Renal cortical epithelial cell (primary cell): ENCODE data around the gene LRRTM4. TPM values are rescaled to one million over a fixed set of nuclear protein-coding genes. Genes with fewer than 3 reads are reported as not detected.
A peak's percentile ranks its signal among the peaks of the same experiment; 100 is the strongest.
"Not testable (repeated sequence)": the region's sequence is repeated elsewhere in the genome, so short reads cannot be mapped to it uniquely, and the experiment has no call there.

Experiments
- DNase-seq: peaks from one replicate; pipeline ENCODE4 v3.0.0-alpha.2; 2011; ENCODE audit warnings: low read depth
- total RNA-seq: library from RNA; depleted of rRNA; stranded (reverse); fragments of >200 nt; gene quantifications from 2 replicates; pipeline ENCODE4 v1.2.3, GENCODE V29; 2014

Gene LRRTM4
- total RNA-seq, 1 donor from 2014 or later: 0.10 TPM

GRCh38 chr2:77085561-77085960, 436.6 kb downstream of the LRRTM4 start:
- no peak for DNase-seq

GRCh38 chr2:77081597-77081996, 440.6 kb downstream of the LRRTM4 start:
- DNase-seq: no peak

GRCh38 chr2:77064324-77064723, 457.9 kb downstream of the LRRTM4 start:
- no peak for DNase-seq

- peak; percentile 1 for DNase-seq
Measured at GRCh38 chr2:77054938-77055337, 467.2 kb downstream of the LRRTM4 start.

- DNase-seq: no peak
Measured at GRCh38 chr2:77046339-77046738, 475.8 kb downstream of the LRRTM4 start.

GRCh38 chr2:77045456-77045855, 476.7 kb downstream of the LRRTM4 start:
- not testable (repeated sequence) for DNase-seq

GRCh38 chr2:77034445-77034844, 487.7 kb downstream of the LRRTM4 start:
- DNase-seq: no peak

GRCh38 chr2:77029237-77029636, 492.9 kb downstream of the LRRTM4 start:
- not testable (repeated sequence) for DNase-seq

GRCh38 chr2:77028032-77028600, 494.1 kb downstream of the LRRTM4 start:
- DNase-seq: no peak

GRCh38 chr2:77025714-77026113, 496.5 kb downstream of the LRRTM4 start:
- DNase-seq: no peak

GRCh38 chr2:77021161-77021560, 501.0 kb downstream of the LRRTM4 start:
- no peak for DNase-seq

GRCh38 chr2:77018219-77018618, 504.0 kb downstream of the LRRTM4 start:
- peak; percentile 27 for DNase-seq

GRCh38 chr2:77017355-77017745, 504.8 kb downstream of the LRRTM4 start:
- DNase-seq: no peak

- no peak for DNase-seq
Measured at GRCh38 chr2:77016443-77017354, 505.5 kb downstream of the LRRTM4 start.

- no peak for DNase-seq
Measured at GRCh38 chr2:77013953-77014352, 508.2 kb downstream of the LRRTM4 start.

GRCh38 chr2:77013457-77013856, 508.7 kb downstream of the LRRTM4 start:
- DNase-seq: no peak

GRCh38 chr2:77009307-77009706, 512.9 kb downstream of the LRRTM4 start:
- DNase-seq: peak; percentile 85

GRCh38 chr2:77008853-77009252, 513.3 kb downstream of the LRRTM4 start:
- DNase-seq: no peak

- DNase-seq: no peak
Measured at GRCh38 chr2:77007686-77008085, 514.5 kb downstream of the LRRTM4 start.

- DNase-seq: peak; percentile 91
Measured at GRCh38 chr2:77005522-77005921, 516.7 kb downstream of the LRRTM4 start.

GRCh38 chr2:77001895-77002294, 520.3 kb downstream of the LRRTM4 start:
- no peak for DNase-seq

- DNase-seq: peak; percentile 5
Measured at GRCh38 chr2:76998704-76999103, 523.5 kb downstream of the LRRTM4 start.

GRCh38 chr2:76998152-76998551, 524.0 kb downstream of the LRRTM4 start:
- no peak for DNase-seq
